RWPE2 (cell line): ENCODE results near the gene SETD1B.

Experiments used
- ATAC-seq: fragments of 200-7000 bp; cut with Tn5 transposase; 3 replicates; pipeline ENCODE4 v1.9.1; 2021; ENCODE audit warnings: low read depth
- DNase-seq: peaks from one replicate; pipeline ENCODE4 v3.0.0-alpha.2; 2020; ENCODE audit warnings: low spot score
- H3K27ac ChIP-seq: fragments of 450-650 bp; 2 replicates; pipeline ENCODE4 v1.5.1; 2017; ENCODE audit warnings: mild to moderate bottlenecking; ENCODE audit not compliant: poor library complexity, severe bottlenecking
- H3K27me3 ChIP-seq: fragments of 250-450 bp; sonication (Bioruptor Pico); 2 replicates; pipeline ENCODE4 v1.5.1; 2021; ENCODE audit warnings: mild to moderate bottlenecking, moderate library complexity; ENCODE audit not compliant: insufficient read depth, poor library complexity, severe bottlenecking
- H3K36me3 ChIP-seq: fragments of 250-450 bp; sonication (Bioruptor Pico); 2 replicates; pipeline ENCODE4 v1.5.1; 2020; ENCODE audit warnings: low read depth, mild to moderate bottlenecking, moderate library complexity
- H3K4me1 ChIP-seq: fragments of 250-450 bp; sonication (Bioruptor Pico); 2 replicates; pipeline ENCODE4 v1.5.1; 2021; ENCODE audit warnings: mild to moderate bottlenecking, moderate library complexity; ENCODE audit not compliant: insufficient read depth, poor library complexity, severe bottlenecking
- H3K4me3 ChIP-seq: fragments of 250-450 bp; sonication (Bioruptor Pico); 2 replicates; pipeline ENCODE4 v1.5.1; 2021; ENCODE audit warnings: mild to moderate bottlenecking, moderate library complexity; ENCODE audit not compliant: severe bottlenecking
- H3K9me3 ChIP-seq: fragments of 250-450 bp; sonication (Bioruptor Pico); 2 replicates; pipeline ENCODE4 v1.5.1; 2021; ENCODE audit warnings: mild to moderate bottlenecking, moderate library complexity; ENCODE audit not compliant: severe bottlenecking
- TF ChIP-seq, protein P1 (sequence below): fragments of 450-650 bp; IDR thresholded peaks from one replicate; pipeline ENCODE4 v1.5.1; 2017; ENCODE audit warnings: mild to moderate bottlenecking, moderate library complexity; ENCODE audit not compliant: poor library complexity, severe bottlenecking

The SETD1B gene

DNA sequence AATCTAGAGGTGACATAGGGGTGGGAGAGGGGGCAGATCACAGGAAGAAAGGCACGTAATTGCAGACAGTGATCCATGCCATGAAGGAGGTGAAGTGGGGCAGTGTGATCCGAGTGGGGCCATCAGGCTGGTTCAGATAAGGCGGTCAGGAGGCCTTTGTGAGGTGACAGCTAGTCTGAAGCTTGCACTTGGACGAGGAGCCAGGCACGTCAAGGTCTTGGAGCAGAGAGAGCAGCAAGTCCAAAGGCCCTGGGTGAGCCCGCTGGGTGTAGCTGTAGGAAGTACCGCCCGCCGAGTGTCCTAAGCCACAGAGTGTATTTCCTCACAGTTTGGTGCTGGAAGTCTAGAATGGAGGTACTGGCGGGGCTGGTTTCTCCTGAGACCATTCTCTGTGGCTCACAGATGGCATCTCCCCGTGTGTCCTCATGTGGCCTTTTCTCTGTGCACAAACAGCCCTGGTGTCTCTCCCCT, 33.9 kb upstream of the SETD1B start:
- DNase-seq (no peak), ATAC-seq (no peak)
- Histone ChIP-seq H3K4me1 (no peaks in the 10 kb centered on the region), H3K27ac (no peak overlapping the region), H3K27me3 (no peaks in the 10 kb centered on the region), H3K36me3 (peaks cover 8% of the 10 kb centered on the region), H3K4me3 (no peak overlapping the region), H3K9me3 (no peaks in the 10 kb centered on the region)
- TF ChIP-seq, protein P1, sequence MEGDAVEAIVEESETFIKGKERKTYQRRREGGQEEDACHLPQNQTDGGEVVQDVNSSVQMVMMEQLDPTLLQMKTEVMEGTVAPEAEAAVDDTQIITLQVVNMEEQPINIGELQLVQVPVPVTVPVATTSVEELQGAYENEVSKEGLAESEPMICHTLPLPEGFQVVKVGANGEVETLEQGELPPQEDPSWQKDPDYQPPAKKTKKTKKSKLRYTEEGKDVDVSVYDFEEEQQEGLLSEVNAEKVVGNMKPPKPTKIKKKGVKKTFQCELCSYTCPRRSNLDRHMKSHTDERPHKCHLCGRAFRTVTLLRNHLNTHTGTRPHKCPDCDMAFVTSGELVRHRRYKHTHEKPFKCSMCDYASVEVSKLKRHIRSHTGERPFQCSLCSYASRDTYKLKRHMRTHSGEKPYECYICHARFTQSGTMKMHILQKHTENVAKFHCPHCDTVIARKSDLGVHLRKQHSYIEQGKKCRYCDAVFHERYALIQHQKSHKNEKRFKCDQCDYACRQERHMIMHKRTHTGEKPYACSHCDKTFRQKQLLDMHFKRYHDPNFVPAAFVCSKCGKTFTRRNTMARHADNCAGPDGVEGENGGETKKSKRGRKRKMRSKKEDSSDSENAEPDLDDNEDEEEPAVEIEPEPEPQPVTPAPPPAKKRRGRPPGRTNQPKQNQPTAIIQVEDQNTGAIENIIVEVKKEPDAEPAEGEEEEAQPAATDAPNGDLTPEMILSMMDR = no peak

DNA sequence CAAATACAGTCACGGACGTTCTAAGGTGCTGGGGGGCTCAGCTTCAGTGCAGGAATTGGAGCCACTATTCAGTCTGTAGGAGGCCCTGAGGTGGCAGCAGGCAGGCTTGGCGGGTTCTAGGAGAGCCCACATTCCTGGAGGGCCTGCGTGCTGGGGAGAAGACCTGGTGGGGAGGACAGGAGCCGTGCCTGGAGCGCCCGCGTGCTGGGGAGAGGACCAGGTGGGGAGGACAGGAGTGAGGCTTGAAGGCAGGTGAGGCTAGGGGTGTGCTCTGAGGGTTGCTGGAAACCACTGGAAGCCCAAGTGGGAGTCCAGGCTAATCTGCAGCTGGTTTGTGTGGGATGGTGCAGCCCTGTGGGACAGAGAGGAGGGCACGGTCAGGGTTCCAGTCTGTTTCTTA, 33.4 kb upstream of the SETD1B start:
- H3K27me3 ChIP-seq = no peaks in the 10 kb centered on the region
- no peak for ATAC-seq
- no peak for DNase-seq
- no peaks in the 10 kb centered on the region for H3K9me3 ChIP-seq
- no peak overlapping the region for H3K4me3 ChIP-seq
- TF ChIP-seq, protein P1 = no peak
- no peaks in the 10 kb centered on the region for H3K4me1 ChIP-seq
- no peak overlapping the region for H3K27ac ChIP-seq
- peaks cover 6% of the 10 kb centered on the region for H3K36me3 ChIP-seq

DNA sequence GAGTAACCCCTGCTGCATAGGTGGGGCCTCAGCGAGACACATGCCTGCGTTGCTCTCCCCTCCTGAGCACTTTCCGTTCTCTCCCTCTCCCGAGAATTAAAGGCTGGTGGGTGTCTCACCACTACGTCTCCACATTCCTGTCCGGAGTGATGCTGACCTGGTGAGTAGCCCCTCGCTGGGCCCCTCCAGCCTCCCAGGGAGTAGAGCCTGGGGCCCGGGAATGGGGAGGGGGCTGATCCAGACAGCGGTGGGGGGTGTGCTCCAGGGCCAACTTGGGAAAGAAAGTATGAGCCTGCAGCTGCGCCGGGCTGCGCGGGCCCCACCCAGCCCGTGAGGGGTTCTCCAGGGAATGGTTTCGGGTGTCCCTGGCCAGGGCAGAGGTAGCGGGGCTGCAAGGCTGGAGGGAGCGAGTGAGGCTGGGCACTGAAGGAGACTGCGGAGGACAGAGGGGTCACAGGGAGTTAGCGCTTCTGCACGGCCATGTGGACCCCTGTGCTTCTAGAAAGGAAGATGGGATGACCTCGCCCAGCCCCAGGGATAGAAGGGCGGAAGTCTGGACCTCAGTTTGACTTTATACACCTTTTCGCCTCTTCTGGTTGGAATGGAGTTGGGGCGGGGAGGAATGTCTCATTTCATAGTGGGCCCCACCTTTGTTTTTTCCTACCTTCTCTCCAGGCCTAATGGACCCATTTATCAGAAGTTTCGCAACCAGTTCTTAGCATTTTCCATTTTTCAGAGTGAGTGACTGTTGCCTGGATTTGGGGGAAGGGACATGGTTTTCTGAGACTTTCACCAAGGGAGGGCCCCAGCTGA, 32.8 kb upstream of the SETD1B start:
- Histone ChIP-seq H3K4me1 (no peaks in the 10 kb centered on the region), H3K9me3 (no peaks in the 10 kb centered on the region), H3K27ac (no peak overlapping the region), H3K27me3 (no peaks in the 10 kb centered on the region), H3K4me3 (no peak overlapping the region), H3K36me3 (peaks cover 3% of the 10 kb centered on the region; the same call in 1 of the 2 replicates)
- DNase-seq (no peak), ATAC-seq (no peak)
- TF ChIP-seq, protein P1 = no peak

DNA sequence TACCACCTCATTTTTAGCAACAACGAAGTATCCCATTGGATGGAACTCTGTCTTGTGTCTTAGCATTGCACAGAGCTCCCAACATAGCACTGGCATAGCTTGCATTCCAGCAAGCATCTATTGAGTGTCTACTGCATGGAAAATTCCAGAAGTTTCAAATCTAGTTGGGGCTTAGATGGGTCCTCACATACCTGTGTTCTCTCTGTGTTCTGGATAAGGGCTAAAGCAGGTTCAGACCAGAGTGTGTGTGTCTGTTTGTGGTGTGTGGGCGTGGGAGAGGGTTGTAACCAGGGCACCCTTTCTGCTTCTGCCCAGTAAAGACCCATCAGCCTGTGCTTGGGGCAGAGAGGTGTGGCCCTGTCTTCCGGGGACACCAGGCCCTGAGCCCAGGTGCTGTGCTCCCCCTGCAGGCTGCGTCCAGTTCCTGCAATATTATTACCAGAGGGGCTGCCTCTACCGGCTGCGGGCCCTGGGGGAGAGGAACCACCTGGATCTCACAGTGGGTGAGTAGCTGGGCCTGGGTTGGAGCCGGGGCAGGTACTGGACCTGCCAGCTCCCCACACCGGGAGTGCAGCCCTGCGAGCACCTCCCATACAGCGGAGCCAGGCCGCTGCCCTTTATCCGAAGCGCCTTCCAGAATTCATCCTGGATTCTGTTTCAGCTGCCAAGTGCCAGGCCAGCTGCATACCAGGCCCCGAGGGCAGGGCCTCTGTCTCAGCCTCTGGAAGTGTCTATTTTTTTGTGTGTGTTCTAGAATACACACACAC, 30.6 kb upstream of the SETD1B start:
- Histone ChIP-seq H3K9me3 (no peaks in the 10 kb centered on the region), H3K36me3 (peaks cover 3% of the 10 kb centered on the region; the same call in 1 of the 2 replicates), H3K4me1 (no peaks in the 10 kb centered on the region), H3K4me3 (no peak overlapping the region), H3K27me3 (no peaks in the 10 kb centered on the region), H3K27ac (no peak overlapping the region)
- ATAC-seq (peak; percentile 69), DNase-seq (no peak)
- TF ChIP-seq, protein P1 = peak; percentile 92
